ENCODE measurements around the gene TBCC.

DNA sequence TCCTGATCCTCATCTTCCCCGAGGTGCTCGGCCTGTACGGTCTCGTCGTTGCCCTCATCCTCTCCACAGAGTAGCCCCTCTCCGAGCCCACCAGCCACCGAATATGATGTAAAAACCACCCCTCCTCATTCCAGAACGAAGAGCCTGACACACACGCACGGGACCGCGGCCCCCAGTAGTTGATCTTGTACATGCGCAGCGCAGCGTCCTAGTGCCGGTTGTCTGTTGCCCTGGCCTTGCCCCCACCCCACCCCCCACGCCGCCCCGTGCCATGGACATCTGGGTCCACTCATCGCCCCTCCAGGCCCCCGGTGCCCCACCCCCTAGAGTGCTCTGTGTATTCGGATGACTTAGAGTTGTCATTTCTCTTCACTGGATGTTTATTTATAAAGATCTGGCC is 18.3 kb downstream of the TBCC start:
- TF ChIP-seq RBM39 (IDR thresholded peaks at IDR 0.05; ENCODE audit: low read depth, low read length, poor library complexity, severe bottlenecking) (no peak), AFF4 (CRISPR knock-in tag; IDR thresholded peaks at IDR 0.05) (no peak), ZFP41 (CRISPR knock-in tag; IDR thresholded peaks at IDR 0.05; ENCODE audit: borderline replicate concordance) (no peak), SIN3A (IDR thresholded peaks at IDR 0.05; ENCODE audit: borderline replicate concordance, low read depth, low read length) (no peak), LRRFIP1 (CRISPR knock-in tag; conservative IDR thresholded peaks at IDR 0.05) (no peak), TCF7 (IDR thresholded peaks at IDR 0.05; ENCODE audit: low read depth) (no peak), MAFG (CRISPR knock-in tag; IDR thresholded peaks at IDR 0.05) (no peak), ZNF770 (CRISPR knock-in tag; IDR thresholded peaks at IDR 0.05) (no peak), POLR2AphosphoS5 (IDR thresholded peaks at IDR 0.05; ENCODE audit: low read depth, low read length) (no peak), SMAD3 (CRISPR knock-in tag; IDR thresholded peaks at IDR 0.05) (no peak)
- TF ChIP-seq, protein P1, sequence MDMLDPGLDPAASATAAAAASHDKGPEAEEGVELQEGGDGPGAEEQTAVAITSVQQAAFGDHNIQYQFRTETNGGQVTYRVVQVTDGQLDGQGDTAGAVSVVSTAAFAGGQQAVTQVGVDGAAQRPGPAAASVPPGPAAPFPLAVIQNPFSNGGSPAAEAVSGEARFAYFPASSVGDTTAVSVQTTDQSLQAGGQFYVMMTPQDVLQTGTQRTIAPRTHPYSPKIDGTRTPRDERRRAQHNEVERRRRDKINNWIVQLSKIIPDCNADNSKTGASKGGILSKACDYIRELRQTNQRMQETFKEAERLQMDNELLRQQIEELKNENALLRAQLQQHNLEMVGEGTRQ (IDR thresholded peaks at IDR 0.05; ENCODE audit: low read depth, low read length) = no peak
- TF ChIP-seq, protein P1 (CRISPR knock-in tag; IDR thresholded peaks at IDR 0.05; ENCODE audit: borderline replicate concordance) = no peak
